NT2/D1 (cell line): Measurements from ENCODE around the gene IL12A.

ENCODE experiments used
- DNase-seq: peaks from one replicate; pipeline ENCODE4 v3.0.0-alpha.2; 2011; ENCODE audit warnings: low read depth, low spot score
- H3K27me3 ChIP-seq: 2 replicates; pipeline ENCODE4 v1.6.0; 2011; ENCODE audit warnings: mild to moderate bottlenecking; ENCODE audit not compliant: insufficient read length, insufficient read depth
- H3K36me3 ChIP-seq: 2 replicates; pipeline ENCODE4 v1.6.1; 2011; ENCODE audit warnings: mild to moderate bottlenecking, low read length, mixed read lengths; ENCODE audit not compliant: insufficient read depth, insufficient read length
- H3K4me1 ChIP-seq: 2 replicates; pipeline ENCODE4 v1.5.1; 2011; ENCODE audit not compliant: insufficient read depth, insufficient read length
- H3K4me3 ChIP-seq: 2 replicates; pipeline ENCODE4 v1.5.1; 2011; ENCODE audit warnings: low read depth; ENCODE audit not compliant: insufficient read length
- H3K9ac ChIP-seq: 2 replicates; pipeline ENCODE4 v1.6.0; 2011; ENCODE audit warnings: low read depth; ENCODE audit not compliant: insufficient read length
- H3K9me3 ChIP-seq: 2 replicates; pipeline ENCODE4 v1.5.1; 2011; ENCODE audit warnings: mild to moderate bottlenecking, low read length; ENCODE audit not compliant: insufficient read depth
- SUZ12 ChIP-seq: IDR thresholded peaks from 2 replicates; pipeline ENCODE4 v1.6.1; 2011; ENCODE audit not compliant: insufficient read length, insufficient read depth; ENCODE audit errors: extremely low read depth
- YY1 ChIP-seq: IDR thresholded peaks from 2 replicates; pipeline ENCODE4 v1.6.1; 2011; ENCODE audit not compliant: insufficient read length, insufficient read depth
- ZNF274 ChIP-seq: IDR thresholded peaks from 2 replicates; pipeline ENCODE4 v1.6.1; 2011; ENCODE audit warnings: mild to moderate bottlenecking, low read depth, low read length

Gene IL12A

DNA sequence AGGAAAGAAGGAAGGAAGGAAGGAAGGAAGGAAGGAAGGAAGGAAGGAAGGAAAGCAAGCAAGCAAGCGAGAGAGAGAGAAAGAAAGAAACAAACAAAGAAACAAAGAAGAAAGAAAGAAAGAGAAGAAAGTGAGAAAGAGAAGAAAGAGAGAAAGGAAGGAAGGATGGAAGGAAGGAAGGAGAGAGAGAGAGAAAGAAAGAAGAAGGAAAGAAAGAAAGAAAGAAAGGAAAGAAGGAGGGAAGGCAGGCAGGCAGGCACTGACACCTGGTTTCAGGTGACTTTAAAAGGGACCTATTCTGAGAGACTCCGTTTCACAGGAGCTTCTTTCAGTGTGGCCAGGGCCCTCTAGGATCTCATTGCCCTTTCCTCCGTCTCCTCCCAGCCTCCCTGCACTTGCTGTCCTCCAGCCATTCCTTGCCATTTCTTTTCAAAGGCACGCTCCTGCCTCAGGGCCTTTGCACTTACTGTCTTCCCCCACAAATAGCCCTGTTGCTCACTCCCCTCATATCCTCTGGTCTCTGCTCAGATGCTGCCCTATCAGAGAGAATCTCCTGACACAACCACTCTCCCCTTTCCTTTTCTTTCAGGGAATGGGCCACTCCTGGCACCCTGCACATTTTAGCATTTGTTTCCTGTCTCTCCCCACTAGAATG lies 31.5 kb downstream of the IL12A start:
- no peak for TF ChIP-seq YY1
- TF ChIP-seq SUZ12: no peak
- TF ChIP-seq ZNF274: no peak
- no peaks in the 10 kb centered on the region for H3K36me3 ChIP-seq
- no peak overlapping the region for H3K9ac ChIP-seq
- no peak for DNase-seq
- no peaks in the 10 kb centered on the region for H3K9me3 ChIP-seq
- H3K4me1 ChIP-seq: no peaks in the 10 kb centered on the region
- no peaks in the 10 kb centered on the region for H3K27me3 ChIP-seq
- no peak overlapping the region for H3K4me3 ChIP-seq

- Histone ChIP-seq H3K4me1 (no peaks in the 10 kb centered on the region), H3K9ac (no peak overlapping the region), H3K4me3 (no peak overlapping the region), H3K9me3 (no peaks in the 10 kb centered on the region), H3K36me3 (no peaks in the 10 kb centered on the region), H3K27me3 (no peaks in the 10 kb centered on the region)
- TF ChIP-seq SUZ12 (no peak), YY1 (no peak), ZNF274 (no peak)
- no peak for DNase-seq
These were observed 33.4 kb downstream of the IL12A start for GRCh38 chr3:160022068-160022467.

GRCh38 chr3:160023476-160023875 lies 34.8 kb downstream of the IL12A start:
- H3K27me3 ChIP-seq: no peaks in the 10 kb centered on the region
- H3K4me3 ChIP-seq: no peak overlapping the region
- no peaks in the 10 kb centered on the region for H3K4me1 ChIP-seq
- no peak for TF ChIP-seq YY1
- no peak for TF ChIP-seq ZNF274
- TF ChIP-seq SUZ12: no peak
- no peaks in the 10 kb centered on the region for H3K9me3 ChIP-seq
- no peak for DNase-seq
- no peaks in the 10 kb centered on the region for H3K36me3 ChIP-seq
- no peak overlapping the region for H3K9ac ChIP-seq

DNA sequence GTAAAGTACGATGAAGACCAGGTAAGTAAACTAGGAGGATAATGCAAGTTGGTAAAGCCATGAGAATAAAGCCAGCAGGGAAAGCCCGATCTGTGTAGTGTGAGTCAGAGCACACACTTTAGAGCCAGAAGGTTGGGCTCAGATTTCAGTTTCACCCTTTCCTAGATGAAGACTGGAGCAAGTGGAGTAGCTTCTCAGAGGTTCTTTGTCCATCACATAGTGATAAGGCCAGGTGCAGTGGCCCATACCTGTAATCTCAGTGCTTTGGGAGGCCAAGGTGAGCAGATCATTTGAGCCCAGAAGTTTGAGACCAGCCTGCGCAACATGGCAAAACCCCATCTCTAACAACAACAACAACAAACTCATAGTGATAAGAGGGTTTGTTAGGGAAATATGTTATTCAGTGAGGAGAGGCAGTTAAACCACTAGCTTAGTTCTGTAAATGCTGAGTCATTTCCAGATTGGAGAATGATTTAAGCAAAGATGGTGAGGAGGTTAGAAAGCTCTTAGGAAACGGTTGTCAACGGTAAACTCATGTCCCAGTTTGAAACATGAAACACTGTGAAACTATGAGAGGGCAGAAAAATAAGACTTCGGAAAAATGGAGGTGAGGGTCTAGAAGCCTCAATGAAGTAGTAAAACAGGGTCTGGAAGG lies 39.0 kb downstream of the IL12A start:
- Histone ChIP-seq H3K36me3 (no peaks in the 10 kb centered on the region), H3K4me1 (no peaks in the 10 kb centered on the region), H3K4me3 (no peak overlapping the region), H3K27me3 (no peaks in the 10 kb centered on the region), H3K9ac (no peak overlapping the region), H3K9me3 (no peaks in the 10 kb centered on the region)
- no peak for DNase-seq
- TF ChIP-seq YY1 (no peak), SUZ12 (no peak), ZNF274 (no peak)

DNA sequence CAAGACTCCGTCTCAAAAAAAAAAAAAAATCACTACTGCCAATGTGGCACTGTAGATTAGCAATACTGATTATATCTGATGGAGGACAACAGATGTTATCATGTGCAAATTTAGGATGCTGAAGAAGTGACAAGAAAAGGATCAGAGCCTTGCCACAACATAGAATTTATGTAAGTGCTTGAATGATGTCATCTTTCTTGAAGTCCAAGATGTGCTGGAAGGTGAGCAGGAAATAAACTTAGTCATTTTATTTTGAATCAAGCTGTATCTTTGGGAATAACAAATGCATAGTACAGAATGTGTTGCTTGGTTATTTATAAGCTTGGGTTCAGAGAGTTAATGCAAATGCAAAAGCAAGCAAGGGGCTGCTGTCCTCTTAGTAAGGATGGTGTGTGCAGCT lies 47.1 kb downstream of the IL12A start:
- no peak for DNase-seq
- H3K9ac ChIP-seq: no peak overlapping the region
- TF ChIP-seq YY1: no peak
- TF ChIP-seq SUZ12: no peak
- no peak overlapping the region for H3K4me3 ChIP-seq
- no peaks in the 10 kb centered on the region for H3K9me3 ChIP-seq
- no peaks in the 10 kb centered on the region for H3K36me3 ChIP-seq
- H3K4me1 ChIP-seq: peaks cover 4% of the 10 kb centered on the region
- peaks cover 32% of the 10 kb centered on the region for H3K27me3 ChIP-seq

GRCh38 chr3:160038862-160039562 lies 50.4 kb downstream of the IL12A start:
- no peaks in the 10 kb centered on the region for H3K36me3 ChIP-seq
- H3K9ac ChIP-seq: peak overlapping the region; percentile 76
- H3K4me1 ChIP-seq: peaks cover 4% of the 10 kb centered on the region
- no peak for TF ChIP-seq YY1
- no peak for TF ChIP-seq SUZ12
- no peak for TF ChIP-seq ZNF274
- peak overlapping the region; percentile 51 for H3K4me3 ChIP-seq
- peaks cover 33% of the 10 kb centered on the region for H3K27me3 ChIP-seq
- peaks cover 13% of the 10 kb centered on the region for H3K9me3 ChIP-seq
- no peak for DNase-seq

GRCh38 chr3:160040181-160040580 lies 51.5 kb downstream of the IL12A start:
- TF ChIP-seq YY1 (no peak), SUZ12 (no peak), ZNF274 (no peak)
- Histone ChIP-seq H3K4me1 (peaks cover 4% of the 10 kb centered on the region), H3K4me3 (no peak overlapping the region), H3K9ac (no peak overlapping the region), H3K36me3 (no peaks in the 10 kb centered on the region), H3K9me3 (peaks cover 13% of the 10 kb centered on the region), H3K27me3 (peaks cover 33% of the 10 kb centered on the region)
- DNase-seq: no peak
